NCI-H2171 treated with DMSO at 0.1 percent for 48 hours (cell line): ENCODE results near the gene SFXN5.

Source experiments
- DNase-seq: peaks from one replicate; lab custom pipeline; 2025; lab: John Stamatoyannopoulos, UW

SFXN5 gene

GRCh38 chr2:72942293-72942692 lies 129.2 kb downstream of the SFXN5 start:
- DNase-seq, result no peak

- DNase-seq, result peak; percentile 43
These were observed 130.7 kb downstream of the SFXN5 start for GRCh38 chr2:72940786-72941185.

GRCh38 chr2:72940361-72940760 lies 131.2 kb downstream of the SFXN5 start:
- DNase-seq, result no peak

GRCh38 chr2:72938455-72938854 lies 133.1 kb downstream of the SFXN5 start:
- DNase-seq, result peak; percentile 28

- DNase-seq, result peak; percentile 85
These were observed 134.2 kb downstream of the SFXN5 start for GRCh38 chr2:72937356-72937669.

- DNase-seq, result no peak
These were observed 134.7 kb downstream of the SFXN5 start for GRCh38 chr2:72936660-72937355.

GRCh38 chr2:72935611-72935957 lies 135.9 kb downstream of the SFXN5 start:
- DNase-seq, result no peak

- DNase-seq, result no peak
These were observed 136.6 kb downstream of the SFXN5 start for GRCh38 chr2:72934683-72935610.

- DNase-seq, result no peak
These were observed 137.8 kb downstream of the SFXN5 start for GRCh38 chr2:72933646-72934151.

GRCh38 chr2:72933207-72933606 lies 138.3 kb downstream of the SFXN5 start:
- DNase-seq, result no peak

GRCh38 chr2:72932805-72933204 lies 138.7 kb downstream of the SFXN5 start:
- DNase-seq, result no peak

GRCh38 chr2:72932045-72932740 lies 139.3 kb downstream of the SFXN5 start:
- no peak for DNase-seq

- no peak for DNase-seq
These were observed 140.1 kb downstream of the SFXN5 start for GRCh38 chr2:72931280-72931910.

GRCh38 chr2:72929010-72929409 lies 142.5 kb downstream of the SFXN5 start:
- DNase-seq, result no peak

- DNase-seq, result no peak
These were observed 143.6 kb downstream of the SFXN5 start for GRCh38 chr2:72927619-72928550.

GRCh38 chr2:72926811-72927465 lies 144.6 kb downstream of the SFXN5 start:
- DNase-seq, result no peak

- no peak for DNase-seq
These were observed 145.1 kb downstream of the SFXN5 start for GRCh38 chr2:72926368-72926767.

GRCh38 chr2:72925328-72925943 lies 146.1 kb downstream of the SFXN5 start:
- DNase-seq, result no peak

- no peak for DNase-seq
These were observed 146.9 kb downstream of the SFXN5 start for GRCh38 chr2:72924353-72925240.
